H9 (cell line): ENCODE results near the gene KRT79. TPM values are rescaled to one million over a fixed set of nuclear protein-coding genes. Genes with fewer than 3 reads are reported as not detected.

Experiments
- DNase-seq: peaks from one replicate; pipeline ENCODE4 v3.0.0-alpha.2; 2017
- H2AFZ ChIP-seq: one replicate; pipeline ENCODE4 v1.6.1; 2013; ENCODE audit warnings: mild to moderate bottlenecking, low read length, control low read depth, moderate library complexity
- H2AK5ac ChIP-seq: 2 replicates; pipeline ENCODE4 v1.6.1; 2013; ENCODE audit warnings: low read length, control low read depth, mixed read lengths; ENCODE audit not compliant: insufficient read length
- H2BK120ac ChIP-seq: one replicate; pipeline ENCODE4 v1.6.1; 2013; ENCODE audit warnings: low read depth, mild to moderate bottlenecking, low read length, control low read depth, inconsistent platforms; ENCODE audit not compliant: poor library complexity, severe bottlenecking
- H2BK12ac ChIP-seq: 2 replicates; pipeline ENCODE4 v1.6.1; 2013; ENCODE audit warnings: low read length, control low read depth, mixed read lengths, low read depth; ENCODE audit not compliant: insufficient read length
- H2BK15ac ChIP-seq: 2 replicates; pipeline ENCODE4 v1.6.1; 2013; ENCODE audit warnings: low read depth, low read length, control low read depth
- H2BK20ac ChIP-seq: one replicate; pipeline ENCODE4 v1.6.1; 2013; ENCODE audit warnings: low read depth, mild to moderate bottlenecking, low read length, control low read depth, inconsistent platforms; ENCODE audit not compliant: poor library complexity, severe bottlenecking
- H2BK5ac ChIP-seq: 2 replicates; pipeline ENCODE4 v1.6.1; 2013; ENCODE audit warnings: low read length, control low read depth, mixed read lengths; ENCODE audit not compliant: insufficient read length
- H3K14ac ChIP-seq: 2 replicates; pipeline ENCODE4 v1.6.1; 2013; ENCODE audit warnings: low read length, control low read depth; ENCODE audit not compliant: insufficient read depth
- H3K18ac ChIP-seq: 2 replicates; pipeline ENCODE4 v1.6.1; 2013; ENCODE audit warnings: low read depth, mild to moderate bottlenecking, mixed read lengths, low read length, control low read depth; ENCODE audit not compliant: insufficient read length
- H3K23ac ChIP-seq: 2 replicates; pipeline ENCODE4 v1.6.1; 2013; ENCODE audit warnings: low read length, control low read depth, mixed read lengths, low read depth; ENCODE audit not compliant: insufficient read length
- H3K23me2 ChIP-seq: 2 replicates; pipeline ENCODE4 v1.6.1; 2013; ENCODE audit warnings: low read depth, mild to moderate bottlenecking, mixed read lengths, low read length, control low read depth; ENCODE audit not compliant: insufficient read length, poor library complexity, severe bottlenecking
- H3K27ac ChIP-seq: 2 replicates; pipeline ENCODE4 v1.5.1; 2013; ENCODE audit warnings: low read length, control low read depth, mixed read lengths, low read depth; ENCODE audit not compliant: insufficient read length
- H3K27me3 ChIP-seq: 2 replicates; pipeline ENCODE4 v1.6.1; 2013; ENCODE audit warnings: low read length, control low read depth, inconsistent platforms; ENCODE audit not compliant: insufficient read depth
- H3K4ac ChIP-seq: 2 replicates; pipeline ENCODE4 v1.6.1; 2013; ENCODE audit warnings: low read depth, mild to moderate bottlenecking, control low read depth, inconsistent platforms, low read length, moderate library complexity
- H3K4me1 ChIP-seq: 2 replicates; pipeline ENCODE4 v1.6.1; 2013; ENCODE audit warnings: low read length, control low read depth, inconsistent platforms; ENCODE audit not compliant: insufficient read depth
- H3K4me2 ChIP-seq: 2 replicates; pipeline ENCODE4 v1.6.1; 2013; ENCODE audit warnings: low read length, control low read depth, mixed read lengths; ENCODE audit not compliant: insufficient read length, insufficient read depth
- H3K56ac ChIP-seq: 2 replicates; pipeline ENCODE4 v1.6.1; 2013; ENCODE audit warnings: low read depth, mild to moderate bottlenecking, mixed read lengths, low read length, control low read depth; ENCODE audit not compliant: insufficient read length
- H3K79me1 ChIP-seq: 2 replicates; pipeline ENCODE4 v1.6.1; 2013; ENCODE audit warnings: low read depth, mild to moderate bottlenecking, moderate library complexity, low read length, control low read depth, inconsistent platforms; ENCODE audit not compliant: insufficient read depth, poor library complexity, severe bottlenecking
- H3K79me2 ChIP-seq: 2 replicates; pipeline ENCODE4 v1.6.1; 2013; ENCODE audit warnings: low read length, control low read depth, inconsistent platforms; ENCODE audit not compliant: insufficient read depth
- H3K9ac ChIP-seq: 2 replicates; pipeline ENCODE4 v1.6.1; 2013; ENCODE audit warnings: low read length, control low read depth, mixed read lengths; ENCODE audit not compliant: insufficient read length; ENCODE audit errors: extremely low read depth
- H3K9me3 ChIP-seq: one replicate; pipeline ENCODE4 v1.6.1; 2013; ENCODE audit warnings: low read depth, low read length, inconsistent platforms; ENCODE audit not compliant: control insufficient read depth
- H3T11ph ChIP-seq: one replicate; pipeline ENCODE4 v1.6.1; 2013; ENCODE audit warnings: mild to moderate bottlenecking, low read length, control low read depth, inconsistent platforms
- H4K20me1 ChIP-seq: one replicate; pipeline ENCODE4 v1.6.1; 2013; ENCODE audit not compliant: control insufficient read depth, insufficient read length, insufficient read depth
- H4K5ac ChIP-seq: 2 replicates; pipeline ENCODE4 v1.6.1; 2013; ENCODE audit warnings: low read depth, mild to moderate bottlenecking, mixed read lengths, low read length, control low read depth; ENCODE audit not compliant: insufficient read length
- H4K8ac ChIP-seq: replicated peaks from 2 replicates; pipeline ENCODE4 v1.6.1; 2013; ENCODE audit warnings: low read length, control low read depth, mixed read lengths, low read depth; ENCODE audit not compliant: insufficient read length
- H4K91ac ChIP-seq: 2 replicates; pipeline ENCODE4 v1.6.1; 2013; ENCODE audit warnings: low read depth, mild to moderate bottlenecking, moderate library complexity, mixed read lengths, low read length, control low read depth; ENCODE audit not compliant: insufficient read length
- H3K27ac Mint-ChIP-seq, 3 experiments: 2 replicates in 2 of 3; 3 replicates in 1 of 3; pipeline ENCODE4 v1.8.0; 2020 to 2021; ENCODE audit warnings: mixed read lengths in 3 of 3, mild to moderate bottlenecking in 1 of 3, moderate library complexity in 1 of 3
- H3K27me3 Mint-ChIP-seq: 2 replicates; pipeline ENCODE4 v1.8.0; 2021; ENCODE audit warnings: low read depth, mild to moderate bottlenecking, moderate library complexity, mixed read lengths
- H3K36me3 Mint-ChIP-seq, 3 experiments: 2 replicates in 2 of 3; 3 replicates in 1 of 3; pipeline ENCODE4 v1.8.0; 2020 to 2021; ENCODE audit warnings: low read depth in 3 of 3, mixed read lengths in 3 of 3; ENCODE audit not compliant: insufficient read depth in 1 of 3
- H3K4me1 Mint-ChIP-seq, 2 experiments: 2 replicates each; pipeline ENCODE4 v1.8.0; 2020; ENCODE audit warnings: mixed read lengths in 2 of 2
- H3K4me3 Mint-ChIP-seq, 2 experiments: 2 replicates in 1 of 2; 3 replicates in 1 of 2; pipeline ENCODE4 v1.8.0; 2020 to 2021; ENCODE audit warnings: mild to moderate bottlenecking in 2 of 2, mixed read lengths in 2 of 2, moderate library complexity in 1 of 2
- H3K9me3 Mint-ChIP-seq, 2 experiments: 2 replicates in 1 of 2; 3 replicates in 1 of 2; pipeline ENCODE4 v1.8.0; 2020; ENCODE audit warnings: mild to moderate bottlenecking in 2 of 2, mixed read lengths in 2 of 2, moderate library complexity in 1 of 2
- WGBS: extraction: QIAGEN DNeasy Blood & Tissue Kit; methylation state at CpG from one replicate; pipeline ENCODE4 v1.1.7; 2013; ENCODE audit warnings: missing lambda C conversion rate, low lambda C conversion rate, mixed read lengths; ENCODE audit not compliant: insufficient read length; ENCODE audit errors: extremely low coverage; 5-methylcytosine and 5-hydroxymethylcytosine counted together
- total RNA-seq: library from RNA; stranded (reverse); gene quantifications from 2 replicates; pipeline ENCODE4 v1.2.1, GENCODE V29; 2021
- TF ChIP-seq, protein P1 (sequence below): fragments of 200-600 bp; sonication (generic); conservative IDR thresholded peaks from 3 replicates; pipeline ENCODE4 v1.8.0; 2021; ENCODE audit warnings: antibody characterized with exemption, mild to moderate bottlenecking

Gene KRT79
- total RNA-seq, 1 experiment from 2014 or later: not detected

DNA sequence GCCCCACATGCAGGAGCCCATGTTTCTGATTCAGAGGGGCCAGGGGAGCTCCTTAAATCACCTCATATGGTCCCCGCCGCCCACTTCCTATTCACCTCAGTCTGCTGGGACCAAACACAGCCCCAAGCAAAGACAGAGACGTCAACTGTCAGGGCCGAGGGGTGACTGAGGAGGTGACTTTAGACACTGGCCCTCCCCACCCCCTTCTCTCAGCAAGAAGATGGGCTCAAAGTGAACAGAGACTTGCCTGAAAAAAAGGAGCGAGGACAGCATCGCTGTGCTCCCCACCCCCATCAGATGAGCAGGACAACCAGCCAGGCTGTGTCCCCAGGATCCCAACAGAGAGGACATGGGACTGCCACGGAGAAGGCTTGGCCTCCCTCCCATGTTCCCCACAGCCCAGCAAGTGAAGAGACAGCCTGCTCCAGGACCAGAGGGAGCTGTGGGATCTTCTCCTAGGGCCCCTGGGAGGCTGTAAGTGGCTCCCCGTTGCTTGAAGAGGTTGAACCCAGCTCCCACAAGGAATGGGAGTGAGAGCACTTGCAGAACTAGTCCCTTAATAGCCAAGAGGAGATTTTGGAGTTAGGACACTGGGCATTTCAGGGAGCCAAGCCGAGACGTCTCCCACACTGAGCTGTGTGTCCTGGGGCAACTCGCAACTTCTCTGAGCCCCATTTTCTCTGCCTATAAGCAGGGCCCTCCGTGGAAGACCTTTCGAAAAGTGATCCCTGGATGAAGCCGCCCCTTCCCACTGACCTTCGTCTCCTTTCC is 1.3 kb upstream of the KRT79 start:
- Mint-ChIP-seq H3K36me3 (no peaks in the 10 kb centered on the region), H3K4me1 (no peaks in the 10 kb centered on the region; a peak in 1 of 4 replicates), H3K9me3 (no peaks in the 10 kb centered on the region), H3K27me3 (peaks cover 7% of the 10 kb centered on the region), H3K4me3 (no peak overlapping the region), H3K27ac (no peak overlapping the region; a peak in 1 of 7 replicates)
- no peak overlapping the region for H3K23ac ChIP-seq
- H2BK5ac ChIP-seq: no peak overlapping the region
- H2BK15ac ChIP-seq: no peak overlapping the region
- H3K23me2 ChIP-seq: no peaks in the 10 kb centered on the region
- no peak overlapping the region for H3K27ac ChIP-seq
- no peak overlapping the region for H3K9ac ChIP-seq
- no peaks in the 10 kb centered on the region for H3K79me1 ChIP-seq
- WGBS: no CpG with 5 or more reads among the region's 15 CpGs
- H2AFZ ChIP-seq: no peak overlapping the region
- H3T11ph ChIP-seq: no peak overlapping the region
- H3K4me1 ChIP-seq: no peaks in the 10 kb centered on the region
- no peak overlapping the region for H2BK12ac ChIP-seq
- no peak overlapping the region for H2BK120ac ChIP-seq
- no peak overlapping the region for H3K18ac ChIP-seq
- H4K20me1 ChIP-seq: no peaks in the 10 kb centered on the region
- no peak overlapping the region for H3K4me2 ChIP-seq
- H3K27me3 ChIP-seq: no peaks in the 10 kb centered on the region; the same call in 1 of the 2 replicates
- no peak overlapping the region for H2AK5ac ChIP-seq
- H4K8ac ChIP-seq: no peak overlapping the region
- no peak overlapping the region for H4K91ac ChIP-seq
- H3K14ac ChIP-seq: no peak overlapping the region
- no peaks in the 10 kb centered on the region for H3K9me3 ChIP-seq
- TF ChIP-seq, protein P1, sequence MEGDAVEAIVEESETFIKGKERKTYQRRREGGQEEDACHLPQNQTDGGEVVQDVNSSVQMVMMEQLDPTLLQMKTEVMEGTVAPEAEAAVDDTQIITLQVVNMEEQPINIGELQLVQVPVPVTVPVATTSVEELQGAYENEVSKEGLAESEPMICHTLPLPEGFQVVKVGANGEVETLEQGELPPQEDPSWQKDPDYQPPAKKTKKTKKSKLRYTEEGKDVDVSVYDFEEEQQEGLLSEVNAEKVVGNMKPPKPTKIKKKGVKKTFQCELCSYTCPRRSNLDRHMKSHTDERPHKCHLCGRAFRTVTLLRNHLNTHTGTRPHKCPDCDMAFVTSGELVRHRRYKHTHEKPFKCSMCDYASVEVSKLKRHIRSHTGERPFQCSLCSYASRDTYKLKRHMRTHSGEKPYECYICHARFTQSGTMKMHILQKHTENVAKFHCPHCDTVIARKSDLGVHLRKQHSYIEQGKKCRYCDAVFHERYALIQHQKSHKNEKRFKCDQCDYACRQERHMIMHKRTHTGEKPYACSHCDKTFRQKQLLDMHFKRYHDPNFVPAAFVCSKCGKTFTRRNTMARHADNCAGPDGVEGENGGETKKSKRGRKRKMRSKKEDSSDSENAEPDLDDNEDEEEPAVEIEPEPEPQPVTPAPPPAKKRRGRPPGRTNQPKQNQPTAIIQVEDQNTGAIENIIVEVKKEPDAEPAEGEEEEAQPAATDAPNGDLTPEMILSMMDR: no peak
- DNase-seq: peak; percentile 21
- no peak overlapping the region for H3K56ac ChIP-seq
- no peaks in the 10 kb centered on the region for H3K79me2 ChIP-seq
- H2BK20ac ChIP-seq: no peak overlapping the region
- no peak overlapping the region for H4K5ac ChIP-seq
- H3K4ac ChIP-seq: no peak overlapping the region
